Measurements from ENCODE around the gene RAB20.

The RAB20 gene

GRCh38 chr13:110529522-110530311 lies 31.8 kb downstream of the RAB20 start:
- no peak for DNase-seq (ENCODE audit: low spot score)

- DNase-seq (ENCODE audit: low spot score): no peak
These were observed 32.6 kb downstream of the RAB20 start for GRCh38 chr13:110528911-110529310.

- no peak for DNase-seq (ENCODE audit: low spot score)
These were observed 33.2 kb downstream of the RAB20 start for GRCh38 chr13:110528371-110528770.

GRCh38 chr13:110525328-110526319 lies 35.9 kb downstream of the RAB20 start:
- no peak for DNase-seq (ENCODE audit: low spot score)

- no peak for DNase-seq (ENCODE audit: low spot score)
These were observed 36.8 kb downstream of the RAB20 start for GRCh38 chr13:110524541-110525257.

- DNase-seq (ENCODE audit: low spot score): no peak
These were observed 37.5 kb downstream of the RAB20 start for GRCh38 chr13:110523838-110524540.

- DNase-seq (ENCODE audit: low spot score): no peak
These were observed 38.3 kb downstream of the RAB20 start for GRCh38 chr13:110523180-110523579.

- no peak for DNase-seq (ENCODE audit: low spot score)
These were observed 38.8 kb downstream of the RAB20 start for GRCh38 chr13:110522721-110523120.

GRCh38 chr13:110521946-110522345 lies 39.6 kb downstream of the RAB20 start:
- DNase-seq (ENCODE audit: low spot score): no peak

GRCh38 chr13:110521296-110521680 lies 40.2 kb downstream of the RAB20 start:
- no peak for DNase-seq (ENCODE audit: low spot score)

GRCh38 chr13:110520431-110521295 lies 40.9 kb downstream of the RAB20 start:
- DNase-seq (ENCODE audit: low spot score): no peak

GRCh38 chr13:110519506-110519905 lies 42.0 kb downstream of the RAB20 start:
- DNase-seq (ENCODE audit: low spot score): no peak

GRCh38 chr13:110519046-110519445 lies 42.5 kb downstream of the RAB20 start:
- no peak for DNase-seq (ENCODE audit: low spot score)

- no peak for DNase-seq (ENCODE audit: low spot score)
These were observed 43.0 kb downstream of the RAB20 start for GRCh38 chr13:110518571-110518970.

- no peak for DNase-seq (ENCODE audit: low spot score)
These were observed 43.3 kb downstream of the RAB20 start for GRCh38 chr13:110518226-110518525.

GRCh38 chr13:110517505-110518225 lies 43.9 kb downstream of the RAB20 start:
- DNase-seq (ENCODE audit: low spot score): no peak

GRCh38 chr13:110516500-110516899 lies 45.0 kb downstream of the RAB20 start:
- no peak for DNase-seq (ENCODE audit: low spot score)

GRCh38 chr13:110512198-110512740 lies 49.3 kb downstream of the RAB20 start:
- no peak for DNase-seq (ENCODE audit: low spot score)

- no peak for DNase-seq (ENCODE audit: low spot score)
These were observed 49.9 kb downstream of the RAB20 start for GRCh38 chr13:110511509-110512181.

Measured in D341Med (cell line).